ENCODE results near the gene DPP6.

- TF ChIP-seq CTCF (IDR thresholded peaks at IDR 0.05) (no peak), POLR2A (IDR thresholded peaks at IDR 0.05) (no peak)
Measured at GRCh38 chr7:154857728-154858681, 805.8 kb downstream of the DPP6 start.

All from ovary (tissue), 3 donors.